ENCODE data around the gene NUP85.
"Not testable (repeated sequence)": the region's sequence is repeated elsewhere in the genome, so short reads cannot be mapped to it uniquely, and the experiment has no call there.

The NUP85 gene

GRCh38 chr17:75270966-75271232, 65.4 kb downstream of the NUP85 start, which contains the start of gene MIF4GD:
TSS of gene MIF4GD (minus strand) at chr17:75271231. CDS start at chr17:75270195, 1,036 bp downstream.
- Histone ChIP-seq H3K4me1 (peaks cover 35 to 73% (median 60%) of the 10 kb centered on the region in 10 experiments), H3K27ac (peak within 1 kb of the TSS; percentile 83 to 98 (median 93)), H4K20me1 (peaks cover 12 to 50% (median 26%) of the 10 kb centered on the region in 11 experiments; a peak in 19 of 22 replicates), H3K9me3 (replicated peaks in 1 of 11) (no peaks in the 10 kb centered on the region), H3K4me2 (peak within 1 kb of the TSS; percentile 93 to 100 (median 99)), H3K27me3 (no peaks in the 10 kb centered on the region), H3K4me3 (peak within 1 kb of the TSS; percentile 79 to 98 (median 89)), H3K9ac (peak within 1 kb of the TSS; percentile 87 to 98 (median 95)), H3K36me3 (peaks cover 43 to 58% (median 51%) of the 10 kb centered on the region in 11 experiments)
- TF ChIP-seq Cebpa-rat (IDR thresholded peaks at IDR 0.05) = no peak

- H3K4me2 ChIP-seq = peak overlapping the region; percentile 93 to 100 (median 98)
- peaks cover 42 to 58% (median 48%) of the 10 kb centered on the region in 11 experiments for H3K36me3 ChIP-seq
- peak overlapping the region; percentile 87 to 98 (median 95) for H3K9ac ChIP-seq
- peaks cover 35 to 68% (median 60%) of the 10 kb centered on the region in 10 experiments for H3K4me1 ChIP-seq
- peak overlapping the region; percentile 79 to 98 (median 89) for H3K4me3 ChIP-seq
- peaks cover 12 to 48% (median 25%) of the 10 kb centered on the region in 11 experiments; a peak in 19 of 22 replicates for H4K20me1 ChIP-seq
- TF ChIP-seq Cebpa-rat (IDR thresholded peaks at IDR 0.05) = no peak
- peak overlapping the region; percentile 83 to 98 (median 93) for H3K27ac ChIP-seq
- no peaks in the 10 kb centered on the region for H3K9me3 ChIP-seq (replicated peaks in 1 of 11)
- no peaks in the 10 kb centered on the region for H3K27me3 ChIP-seq
Measured at GRCh38 chr17:75271233-75271954, 65.9 kb downstream of the NUP85 start.

- Histone ChIP-seq H3K4me2 (peak overlapping the region; percentile 93 to 100 (median 98)), H3K4me3 (peak overlapping the region; percentile 79 to 98 (median 89)), H3K36me3 (peaks cover 42 to 58% (median 46%) of the 10 kb centered on the region in 11 experiments), H3K27me3 (no peaks in the 10 kb centered on the region), H3K4me1 (peaks cover 35 to 60% (median 52%) of the 10 kb centered on the region in 10 experiments), H3K27ac (peak overlapping the region in 10 of 11 experiments; percentile 87 to 98 (median 94); a peak in 19 of 22 replicates), H3K9ac (peak overlapping the region; percentile 87 to 98 (median 95)), H3K9me3 (replicated peaks in 1 of 11) (no peaks in the 10 kb centered on the region), H4K20me1 (peaks cover 12 to 40% (median 25%) of the 10 kb centered on the region in 11 experiments; a peak in 19 of 22 replicates)
- no peak for TF ChIP-seq Cebpa-rat (IDR thresholded peaks at IDR 0.05)
Measured at GRCh38 chr17:75271955-75272847, 66.7 kb downstream of the NUP85 start.

GRCh38 chr17:75272848-75273184, 67.3 kb downstream of the NUP85 start:
- Histone ChIP-seq H3K27ac (peak overlapping the region in 4 of 11 experiments; percentile 23 to 96 (median 95); a peak in 5 of 22 replicates), H3K9me3 (replicated peaks in 1 of 11) (no peaks in the 10 kb centered on the region), H3K4me2 (peak overlapping the region; percentile 93 to 100 (median 98)), H3K36me3 (peaks cover 41 to 57% (median 49%) of the 10 kb centered on the region in 11 experiments), H3K4me1 (peaks cover 35 to 54% (median 46%) of the 10 kb centered on the region in 10 experiments), H3K9ac (peak overlapping the region in 10 of 11 experiments; percentile 52 to 98 (median 94); a peak in 16 of 22 replicates), H3K27me3 (no peaks in the 10 kb centered on the region), H4K20me1 (peaks cover 12 to 39% (median 25%) of the 10 kb centered on the region in 11 experiments; a peak in 19 of 22 replicates), H3K4me3 (peak overlapping the region in 7 of 10 experiments; percentile 79 to 98 (median 91); a peak in 9 of 20 replicates)
- TF ChIP-seq Cebpa-rat (IDR thresholded peaks at IDR 0.05) = no peak

- H3K27ac ChIP-seq = no peak overlapping the region
- H3K36me3 ChIP-seq = peaks cover 53 to 70% (median 62%) of the 10 kb centered on the region in 11 experiments
- no peak for TF ChIP-seq Cebpa-rat (IDR thresholded peaks at IDR 0.05)
- peaks cover 12 to 44% (median 25%) of the 10 kb centered on the region in 11 experiments; a peak in 19 of 22 replicates for H4K20me1 ChIP-seq
- H3K4me3 ChIP-seq = no peak overlapping the region
- no peak overlapping the region for H3K4me2 ChIP-seq
- no peaks in the 10 kb centered on the region for H3K9me3 ChIP-seq (replicated peaks in 1 of 11)
- H3K9ac ChIP-seq = peak overlapping the region in 1 of 11 experiments; percentile 51; a peak in 2 of 22 replicates
- peaks cover 29 to 40% (median 32%) of the 10 kb centered on the region in 10 experiments for H3K4me1 ChIP-seq
- no peaks in the 10 kb centered on the region for H3K27me3 ChIP-seq
Measured at GRCh38 chr17:75273977-75274708, 68.7 kb downstream of the NUP85 start.

GRCh38 chr17:75277664-75278071, 72.2 kb downstream of the NUP85 start:
- Histone ChIP-seq H3K9ac (no peak overlapping the region), H3K9me3 (replicated peaks in 1 of 11) (no peaks in the 10 kb centered on the region), H3K4me2 (no peak overlapping the region), H4K20me1 (peaks cover 5 to 50% (median 16%) of the 10 kb centered on the region in 11 experiments; a peak in 18 of 22 replicates), H3K27ac (no peak overlapping the region), H3K36me3 (peaks cover 83 to 99% (median 93%) of the 10 kb centered on the region in 11 experiments), H3K27me3 (no peaks in the 10 kb centered on the region), H3K4me1 (peaks cover 7 to 19% (median 8%) of the 10 kb centered on the region in 10 experiments), H3K4me3 (no peak overlapping the region)
- no peak for TF ChIP-seq Cebpa-rat (IDR thresholded peaks at IDR 0.05)

- not testable (repeated sequence) for H3K9me3 ChIP-seq (replicated peaks in 1 of 11); H3K4me2 ChIP-seq; H3K27ac ChIP-seq; H3K27me3 ChIP-seq; H3K4me3 ChIP-seq; H3K9ac ChIP-seq
- H4K20me1 ChIP-seq = peaks cover 1 to 47% (median 9%) of the 10 kb centered on the region in 11 experiments; a peak in 16 of 22 replicates
- peaks cover 85 to 100% (median 93%) of the 10 kb centered on the region in 11 experiments for H3K36me3 ChIP-seq
- peaks cover 3 to 16% (median 8%) of the 10 kb centered on the region in 10 experiments; a peak in 15 of 20 replicates for H3K4me1 ChIP-seq
Measured at GRCh38 chr17:75280189-75280588, 74.7 kb downstream of the NUP85 start.

- TF ChIP-seq Cebpa-rat (IDR thresholded peaks at IDR 0.05) = no peak
- H3K9ac ChIP-seq = peak overlapping the region in 6 of 11 experiments; percentile 4 to 48 (median 23); a peak in 4 of 22 replicates
- H3K9me3 ChIP-seq (replicated peaks in 1 of 11) = no peaks in the 10 kb centered on the region
- peaks cover 62 to 77% (median 74%) of the 10 kb centered on the region in 11 experiments for H3K36me3 ChIP-seq
- H3K27me3 ChIP-seq = no peaks in the 10 kb centered on the region
- no peak overlapping the region for H3K4me3 ChIP-seq
- no peak overlapping the region for H3K27ac ChIP-seq
- H3K4me1 ChIP-seq = peaks cover 32 to 44% (median 39%) of the 10 kb centered on the region in 10 experiments
- H4K20me1 ChIP-seq = peaks cover 7 to 65% (median 38%) of the 10 kb centered on the region in 11 experiments; a peak in 20 of 22 replicates
- peak overlapping the region in 9 of 11 experiments; percentile 11 to 98 (median 26); a peak in 9 of 22 replicates for H3K4me2 ChIP-seq
Measured at GRCh38 chr17:75285123-75285522, 79.6 kb downstream of the NUP85 start.
